Glutamatergic neuron (in vitro differentiated cells): Measurements from ENCODE around the gene CCER1. TPM values are rescaled to one million over a fixed set of nuclear protein-coding genes. Genes with fewer than 3 reads are reported as not detected.

Source experiments
- DNase-seq: peaks from one replicate; pipeline ENCODE4 v3.0.0; 2022
- H3K27ac Mint-ChIP-seq: one replicate; pipeline ENCODE4 v1.8.0; 2020; ENCODE audit warnings: mild to moderate bottlenecking, mixed read lengths, inconsistent platforms; ENCODE audit not compliant: unreplicated experiment
- H3K27me3 Mint-ChIP-seq: one replicate; pipeline ENCODE4 v1.8.0; 2020; ENCODE audit warnings: mild to moderate bottlenecking, moderate library complexity, mixed read lengths, inconsistent platforms; ENCODE audit not compliant: unreplicated experiment
- H3K36me3 Mint-ChIP-seq: one replicate; pipeline ENCODE4 v1.8.0; 2020; ENCODE audit warnings: mild to moderate bottlenecking, mixed read lengths, inconsistent platforms; ENCODE audit not compliant: unreplicated experiment
- H3K4me1 Mint-ChIP-seq: one replicate; pipeline ENCODE4 v1.8.0; 2020; ENCODE audit warnings: mild to moderate bottlenecking, low read depth, mixed read lengths, inconsistent platforms; ENCODE audit not compliant: unreplicated experiment
- H3K4me3 Mint-ChIP-seq: one replicate; pipeline ENCODE4 v1.8.0; 2020; ENCODE audit warnings: mild to moderate bottlenecking, mixed read lengths, inconsistent platforms; ENCODE audit not compliant: unreplicated experiment
- H3K9me3 Mint-ChIP-seq: one replicate; pipeline ENCODE4 v1.8.0; 2020; ENCODE audit warnings: mild to moderate bottlenecking, moderate library complexity, mixed read lengths, inconsistent platforms; ENCODE audit not compliant: unreplicated experiment
- CTCF ChIP-seq: fragments of 200-600 bp; sonication (generic); IDR thresholded peaks from one replicate; pipeline ENCODE4 v1.5.0; 2021; ENCODE audit not compliant: partially characterized antibody, unreplicated experiment
- total RNA-seq: library from RNA; stranded (reverse); fragmentation: NEBNext Ultra II Directional; extraction: Animal tissue kit (Norgen Biotek cat#: 25700); gene quantifications from one replicate; pipeline ENCODE4 v1.2.1, GENCODE V29; 2021; ENCODE audit not compliant: unreplicated experiment

Gene CCER1
- total RNA-seq, 1 donor from 2014 or later: not detected

- Mint-ChIP-seq H3K27me3 (peaks cover 2% of the 10 kb centered on the region), H3K27ac (no peak overlapping the region), H3K4me1 (no peaks in the 10 kb centered on the region), H3K4me3 (no peak overlapping the region), H3K36me3 (no peaks in the 10 kb centered on the region), H3K9me3 (no peaks in the 10 kb centered on the region)
- no peak for TF ChIP-seq CTCF
- no peak for DNase-seq
Observed at GRCh38 chr12:90954428-90954827, 548 bp downstream of the CCER1 start.

- H3K4me3 Mint-ChIP-seq: no peak overlapping the region
- H3K9me3 Mint-ChIP-seq: no peaks in the 10 kb centered on the region
- peak; percentile 41 for DNase-seq
- peaks cover 2% of the 10 kb centered on the region for H3K27me3 Mint-ChIP-seq
- TF ChIP-seq CTCF: peak; percentile 24
- H3K4me1 Mint-ChIP-seq: no peaks in the 10 kb centered on the region
- H3K36me3 Mint-ChIP-seq: no peaks in the 10 kb centered on the region
- H3K27ac Mint-ChIP-seq: no peak overlapping the region
Observed at GRCh38 chr12:90953956-90954421, 987 bp downstream of the CCER1 start.

GRCh38 chr12:90951432-90952105 lies 3.4 kb downstream of the CCER1 start:
- Mint-ChIP-seq H3K27me3 (peaks cover 2% of the 10 kb centered on the region), H3K36me3 (no peaks in the 10 kb centered on the region), H3K4me1 (peaks cover 3% of the 10 kb centered on the region), H3K9me3 (no peaks in the 10 kb centered on the region), H3K4me3 (no peak overlapping the region), H3K27ac (no peak overlapping the region)
- TF ChIP-seq CTCF: no peak
- DNase-seq: no peak

GRCh38 chr12:90947869-90948268 lies 7.1 kb downstream of the CCER1 start:
- Mint-ChIP-seq H3K27me3 (no peaks in the 10 kb centered on the region), H3K27ac (no peak overlapping the region), H3K36me3 (no peaks in the 10 kb centered on the region), H3K4me3 (no peak overlapping the region), H3K9me3 (no peaks in the 10 kb centered on the region), H3K4me1 (peaks cover 8% of the 10 kb centered on the region)
- DNase-seq: no peak
- TF ChIP-seq CTCF: no peak

GRCh38 chr12:90945070-90945649 lies 9.8 kb downstream of the CCER1 start:
- DNase-seq: no peak
- no peaks in the 10 kb centered on the region for H3K36me3 Mint-ChIP-seq
- peaks cover 8% of the 10 kb centered on the region for H3K4me1 Mint-ChIP-seq
- H3K9me3 Mint-ChIP-seq: no peaks in the 10 kb centered on the region
- no peak overlapping the region for H3K4me3 Mint-ChIP-seq
- peak; percentile 71 for TF ChIP-seq CTCF
- H3K27ac Mint-ChIP-seq: no peak overlapping the region
- H3K27me3 Mint-ChIP-seq: no peaks in the 10 kb centered on the region
